ENCODE results near the gene BTBD10.

BTBD10 gene

DNA sequence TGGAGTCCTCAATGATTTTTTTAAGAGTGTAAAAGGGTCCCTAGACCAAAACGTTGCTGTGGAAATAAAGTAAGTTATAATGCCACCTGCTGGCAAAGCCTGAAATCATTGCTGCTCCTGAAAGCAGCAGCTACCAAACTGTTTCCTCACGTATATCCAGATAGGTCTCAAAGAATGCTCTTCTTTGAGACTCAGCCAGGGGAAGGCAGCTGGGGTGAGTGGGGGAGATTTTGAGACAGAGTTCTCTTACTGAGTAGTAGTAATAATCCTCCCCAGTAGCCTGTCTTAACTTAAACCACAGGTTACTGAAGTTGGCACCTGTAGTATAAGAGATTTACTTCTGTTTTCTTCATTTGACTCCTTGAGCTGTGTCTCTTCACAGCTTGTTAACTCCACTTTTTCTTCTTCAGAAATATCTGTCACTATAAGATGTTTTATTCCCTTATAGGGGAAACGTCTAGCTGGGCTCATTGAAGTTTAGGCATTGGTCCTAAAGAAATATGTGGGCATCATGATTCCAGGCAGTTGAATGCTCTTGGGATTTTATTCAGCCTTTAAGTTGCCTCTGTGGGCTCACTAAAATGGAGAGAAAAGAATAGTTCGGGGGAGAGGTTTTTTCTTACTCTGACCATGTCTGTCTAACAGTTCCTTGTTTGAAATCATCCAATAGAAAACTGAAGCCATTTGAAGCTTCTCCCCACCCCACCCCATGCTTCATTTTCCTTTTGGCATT lies 77.9 kb downstream of the BTBD10 start:
- Histone ChIP-seq H3K4me3 (ENCODE audit: low read depth in 1 of 2, low read length in 1 of 2) (no peak overlapping the region), H3K27ac (peak overlapping the region; percentile 36), H3K36me3 (peaks cover 96% of the 10 kb centered on the region), H3K4me1 (ENCODE audit: control insufficient read depth in 1 of 2, insufficient read depth in 1 of 2, low read depth in 1 of 2, low read length in 1 of 2) (peaks cover 10 to 13% of the 10 kb centered on the region in 2 experiments), H3K9me3 (no peaks in the 10 kb centered on the region), H3K27me3 (no peaks in the 10 kb centered on the region)
- TF ChIP-seq, protein P1, sequence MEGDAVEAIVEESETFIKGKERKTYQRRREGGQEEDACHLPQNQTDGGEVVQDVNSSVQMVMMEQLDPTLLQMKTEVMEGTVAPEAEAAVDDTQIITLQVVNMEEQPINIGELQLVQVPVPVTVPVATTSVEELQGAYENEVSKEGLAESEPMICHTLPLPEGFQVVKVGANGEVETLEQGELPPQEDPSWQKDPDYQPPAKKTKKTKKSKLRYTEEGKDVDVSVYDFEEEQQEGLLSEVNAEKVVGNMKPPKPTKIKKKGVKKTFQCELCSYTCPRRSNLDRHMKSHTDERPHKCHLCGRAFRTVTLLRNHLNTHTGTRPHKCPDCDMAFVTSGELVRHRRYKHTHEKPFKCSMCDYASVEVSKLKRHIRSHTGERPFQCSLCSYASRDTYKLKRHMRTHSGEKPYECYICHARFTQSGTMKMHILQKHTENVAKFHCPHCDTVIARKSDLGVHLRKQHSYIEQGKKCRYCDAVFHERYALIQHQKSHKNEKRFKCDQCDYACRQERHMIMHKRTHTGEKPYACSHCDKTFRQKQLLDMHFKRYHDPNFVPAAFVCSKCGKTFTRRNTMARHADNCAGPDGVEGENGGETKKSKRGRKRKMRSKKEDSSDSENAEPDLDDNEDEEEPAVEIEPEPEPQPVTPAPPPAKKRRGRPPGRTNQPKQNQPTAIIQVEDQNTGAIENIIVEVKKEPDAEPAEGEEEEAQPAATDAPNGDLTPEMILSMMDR (IDR thresholded peaks at IDR 0.05) = no peak

GRCh38 chr11:13382751-13383150 lies 80.3 kb downstream of the BTBD10 start:
- Histone ChIP-seq H3K9me3 (no peaks in the 10 kb centered on the region), H3K4me1 (ENCODE audit: control insufficient read depth in 1 of 2, insufficient read depth in 1 of 2, low read depth in 1 of 2, low read length in 1 of 2) (peaks cover 10 to 13% of the 10 kb centered on the region in 2 experiments), H3K27me3 (no peaks in the 10 kb centered on the region), H3K36me3 (peaks cover 100% of the 10 kb centered on the region), H3K27ac (no peak overlapping the region), H3K4me3 (ENCODE audit: low read depth in 1 of 2, low read length in 1 of 2) (no peak overlapping the region)
- TF ChIP-seq, protein P1 (IDR thresholded peaks at IDR 0.05) = no peak

DNA sequence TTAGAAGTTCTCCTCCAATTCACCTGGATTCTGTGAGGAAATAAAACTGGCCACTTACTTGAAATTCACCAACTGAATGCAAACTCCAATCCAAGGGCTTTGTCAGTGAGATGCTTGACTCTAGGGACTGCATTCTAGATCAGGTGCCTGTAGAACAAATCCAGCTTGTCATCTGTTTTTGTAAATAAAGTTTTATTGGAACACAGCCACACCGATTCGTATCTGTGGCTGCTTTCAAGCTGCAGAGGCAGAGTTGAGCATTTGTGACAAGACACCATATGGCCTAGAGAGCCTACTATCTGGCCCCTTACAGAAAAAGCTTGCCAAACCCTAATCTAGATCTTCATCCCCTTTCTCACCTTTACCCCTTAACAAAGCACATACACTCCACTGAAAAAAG lies 82.3 kb downstream of the BTBD10 start:
- H3K4me1 ChIP-seq (ENCODE audit: control insufficient read depth in 1 of 2, insufficient read depth in 1 of 2, low read depth in 1 of 2, low read length in 1 of 2) = peaks cover 17 to 22% of the 10 kb centered on the region in 2 experiments
- H3K27ac ChIP-seq = peak overlapping the region; percentile 47
- TF ChIP-seq, protein P1 (IDR thresholded peaks at IDR 0.05) = no peak
- H3K4me3 ChIP-seq (ENCODE audit: low read depth in 1 of 2, low read length in 1 of 2) = no peak overlapping the region
- H3K27me3 ChIP-seq = no peaks in the 10 kb centered on the region
- no peaks in the 10 kb centered on the region for H3K9me3 ChIP-seq
- H3K36me3 ChIP-seq = peaks cover 100% of the 10 kb centered on the region

- Histone ChIP-seq H3K27ac (no peak overlapping the region), H3K36me3 (peaks cover 100% of the 10 kb centered on the region), H3K27me3 (no peaks in the 10 kb centered on the region), H3K4me1 (ENCODE audit: control insufficient read depth in 1 of 2, insufficient read depth in 1 of 2, low read depth in 1 of 2, low read length in 1 of 2) (peaks cover 30 to 33% of the 10 kb centered on the region in 2 experiments), H3K4me3 (ENCODE audit: low read depth in 1 of 2, low read length in 1 of 2) (no peak overlapping the region), H3K9me3 (no peaks in the 10 kb centered on the region)
- TF ChIP-seq, protein P1 (IDR thresholded peaks at IDR 0.05) = no peak
Observed at GRCh38 chr11:13378316-13378715, 84.7 kb downstream of the BTBD10 start.

DNA sequence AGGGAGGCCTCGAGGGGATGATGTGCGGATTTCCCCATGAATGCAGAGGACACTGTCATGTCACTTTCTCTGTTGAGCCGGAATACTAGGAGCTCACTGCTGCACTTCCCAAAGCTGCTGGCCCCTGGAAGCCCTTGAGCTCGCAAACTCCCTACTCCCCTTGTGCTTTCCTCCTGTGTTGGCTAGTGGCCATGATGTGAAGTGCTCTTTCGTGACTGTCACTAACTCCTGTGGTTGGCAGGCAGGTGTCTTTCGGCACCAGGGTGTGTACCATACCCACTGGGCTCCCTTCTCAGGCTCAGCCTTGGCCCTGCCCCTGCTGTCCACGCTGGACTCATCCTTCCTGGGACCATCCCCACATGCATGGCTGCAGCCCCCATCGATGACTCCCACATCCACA lies 86.2 kb downstream of the BTBD10 start:
- Histone ChIP-seq H3K9me3 (no peaks in the 10 kb centered on the region), H3K36me3 (peaks cover 100% of the 10 kb centered on the region), H3K27ac (no peak overlapping the region), H3K4me3 (ENCODE audit: low read depth in 1 of 2, low read length in 1 of 2) (no peak overlapping the region), H3K4me1 (ENCODE audit: control insufficient read depth in 1 of 2, insufficient read depth in 1 of 2, low read depth in 1 of 2, low read length in 1 of 2) (peaks cover 30 to 33% of the 10 kb centered on the region in 2 experiments), H3K27me3 (no peaks in the 10 kb centered on the region)
- TF ChIP-seq, protein P1 (IDR thresholded peaks at IDR 0.05) = no peak

Data from neutrophil (primary cell).